IMR-90 (cell line): ENCODE data around the gene CNST. TPM values are rescaled to one million over a fixed set of nuclear protein-coding genes. Genes with fewer than 3 reads are reported as not detected.

Source experiments
- ATAC-seq: fragments of 200-7000 bp; cut with Tn5 transposase; 2 replicates; pipeline ENCODE4 v1.9.1; 2020; ENCODE audit warnings: low read depth, mild to moderate bottlenecking, moderate library complexity
- BruUV-seq: library from RNA; stranded (reverse); fragments of 400-500 nt; replicated peaks from 2 replicates; lab custom pipeline; 2021; lab: Mats Ljungman, UMichigan
- CTCF ChIA-PET: fragments of 300-600 bp; formaldehyde crosslinking; extraction: SDS; loops from one replicate; lab custom pipeline; 2021; ENCODE audit warnings: antibody characterized with exemption; lab: Yijun Ruan, JAX
- POLR2A ChIA-PET: fragments of 300-600 bp; sonication (Branson Sonifier 250); formaldehyde crosslinking; loops from one replicate; lab custom pipeline; 2022; ENCODE audit warnings: antibody characterized with exemption; ENCODE audit not compliant: unreplicated experiment; lab: Charles Lee
- DNase-seq: peaks from one replicate; pipeline ENCODE4 v3.0.0; 2013
- H2AFZ ChIP-seq: replicated peaks from 2 replicates; pipeline ENCODE3; 2013; ENCODE audit warnings: low read length, mild to moderate bottlenecking; ENCODE audit not compliant: poor library complexity
- H2AK5ac ChIP-seq: 2 replicates; pipeline ENCODE4 v1.6.1; 2013; ENCODE audit warnings: low read depth, low read length, inconsistent platforms
- H2AK9ac ChIP-seq: replicated peaks from 2 replicates; pipeline ENCODE3; 2013; ENCODE audit warnings: mild to moderate bottlenecking, low read depth, low read length, moderate library complexity; ENCODE audit not compliant: poor library complexity
- H2BK120ac ChIP-seq: 2 replicates; pipeline ENCODE4 v1.6.1; 2013; ENCODE audit warnings: low read depth, low read length, inconsistent platforms
- H2BK15ac ChIP-seq: 3 replicates; pipeline ENCODE4 v1.6.1; 2013; ENCODE audit warnings: low read depth, low read length, inconsistent platforms
- H2BK20ac ChIP-seq: 2 replicates; pipeline ENCODE4 v1.6.1; 2013; ENCODE audit warnings: low read depth, mild to moderate bottlenecking, inconsistent platforms, low read length, moderate library complexity
- H2BK5ac ChIP-seq: 2 replicates; pipeline ENCODE4 v1.6.1; 2013; ENCODE audit warnings: mild to moderate bottlenecking, low read depth, low read length, inconsistent platforms; ENCODE audit not compliant: poor library complexity, severe bottlenecking
- H3K14ac ChIP-seq: replicated peaks from 2 replicates; pipeline ENCODE4 v1.6.1; 2013; ENCODE audit warnings: low read depth, low read length, inconsistent platforms
- H3K18ac ChIP-seq: 2 replicates; pipeline ENCODE4 v1.6.1; 2013; ENCODE audit warnings: low read depth, low read length, control low read depth
- H3K23ac ChIP-seq: 2 replicates; pipeline ENCODE4 v1.6.1; 2013; ENCODE audit warnings: low read depth, low read length, inconsistent platforms
- H3K27ac ChIP-seq: 2 replicates; pipeline ENCODE4 v1.5.1; 2013; ENCODE audit warnings: mild to moderate bottlenecking, control low read depth, low read length; ENCODE audit not compliant: insufficient read depth
- H3K27me3 ChIP-seq: 2 replicates; pipeline ENCODE4 v1.6.1; 2013; ENCODE audit warnings: low read length; ENCODE audit not compliant: control insufficient read depth, insufficient read depth
- H3K36me3 ChIP-seq: 2 replicates; pipeline ENCODE4 v1.6.1; 2013; ENCODE audit warnings: low read length, mixed read lengths; ENCODE audit not compliant: control insufficient read depth, insufficient read depth
- H3K4ac ChIP-seq: 2 replicates; pipeline ENCODE4 v1.6.1; 2013; ENCODE audit warnings: low read depth, low read length, inconsistent platforms
- H3K4me1 ChIP-seq: 2 replicates; pipeline ENCODE4 v1.6.1; 2013; ENCODE audit warnings: low read length, mixed read lengths; ENCODE audit not compliant: control insufficient read depth, insufficient read depth
- H3K4me2 ChIP-seq: 2 replicates; pipeline ENCODE4 v1.6.1; 2013; ENCODE audit warnings: low read depth, mild to moderate bottlenecking, control low read depth, low read length, moderate library complexity
- H3K4me3 ChIP-seq: 2 replicates; pipeline ENCODE4 v1.5.1; 2013; ENCODE audit warnings: low read depth, mild to moderate bottlenecking, control low read depth, low read length, moderate library complexity; ENCODE audit not compliant: insufficient read depth
- H3K56ac ChIP-seq: 2 replicates; pipeline ENCODE4 v1.6.1; 2013; ENCODE audit warnings: low read length, inconsistent platforms; ENCODE audit not compliant: insufficient read depth; ENCODE audit errors: extremely low read depth
- H3K79me1 ChIP-seq, 2 experiments: 2 replicates each; pipeline ENCODE4 v1.6.1; 2013; ENCODE audit warnings: low read length in 2 of 2, inconsistent platforms in 1 of 2, low read depth in 1 of 2
- H3K9ac ChIP-seq: 2 replicates; pipeline ENCODE4 v1.6.1; 2013; ENCODE audit warnings: low read depth, low read length, control low read depth
- H3K9me1 ChIP-seq: 2 replicates; pipeline ENCODE4 v1.6.1; 2013; ENCODE audit warnings: low read length, inconsistent platforms; ENCODE audit not compliant: insufficient read depth
- H3K9me3 ChIP-seq: 2 replicates; pipeline ENCODE4 v1.6.1; 2013; ENCODE audit warnings: low read length; ENCODE audit not compliant: control insufficient read depth, insufficient read depth
- H4K20me1 ChIP-seq: 2 replicates; pipeline ENCODE4 v1.6.1; 2013; ENCODE audit warnings: low read length, inconsistent platforms; ENCODE audit not compliant: insufficient read depth
- H4K5ac ChIP-seq: 2 replicates; pipeline ENCODE4 v1.6.1; 2013; ENCODE audit warnings: mild to moderate bottlenecking, low read depth, low read length, control low read depth
- H4K8ac ChIP-seq, 2 experiments: 2 replicates each; pipeline ENCODE4 v1.6.1; 2013; ENCODE audit warnings: low read depth in 2 of 2, low read length in 2 of 2, control low read depth in 1 of 2, inconsistent platforms in 1 of 2
- H4K91ac ChIP-seq: 2 replicates; pipeline ENCODE4 v1.6.1; 2013; ENCODE audit warnings: low read depth, low read length, inconsistent platforms; ENCODE audit not compliant: insufficient read depth
- CEBPB ChIP-seq: IDR thresholded peaks from 2 replicates; pipeline ENCODE4 v1.6.1; 2012; ENCODE audit warnings: low read depth, low read length, improper control_type of control experiment
- CHD1 ChIP-seq: IDR thresholded peaks from 2 replicates; pipeline ENCODE4 v1.6.1; 2012; ENCODE audit warnings: low read depth, low read length, improper control_type of control experiment
- CTCF ChIP-seq: conservative IDR thresholded peaks from 2 replicates; pipeline ENCODE4 v1.5.1; 2012; ENCODE audit warnings: mild to moderate bottlenecking, low read depth, low read length, improper control_type of control experiment
- MAFK ChIP-seq: IDR thresholded peaks from 2 replicates; pipeline ENCODE4 v1.6.1; 2012; ENCODE audit warnings: low read depth, low read length, improper control_type of control experiment
- MAZ ChIP-seq: IDR thresholded peaks from 2 replicates; pipeline ENCODE4 v1.6.1; 2012; ENCODE audit warnings: low read depth, mild to moderate bottlenecking, low read length, improper control_type of control experiment, moderate library complexity, borderline replicate concordance
- MXI1 ChIP-seq: IDR thresholded peaks from 2 replicates; pipeline ENCODE4 v1.6.1; 2012; ENCODE audit warnings: low read depth, mild to moderate bottlenecking, low read length, moderate library complexity, borderline replicate concordance
- RAD21 ChIP-seq: IDR thresholded peaks from 2 replicates; pipeline ENCODE4 v1.6.1; 2012; ENCODE audit warnings: low read length, improper control_type of control experiment
- RCOR1 ChIP-seq: IDR thresholded peaks from 2 replicates; pipeline ENCODE4 v1.6.1; 2012; ENCODE audit warnings: mild to moderate bottlenecking, low read length, improper control_type of control experiment; ENCODE audit not compliant: insufficient replicate concordance
- RFX5 ChIP-seq: IDR thresholded peaks from 2 replicates; pipeline ENCODE4 v1.8.0; 2012; ENCODE audit warnings: low read depth, mild to moderate bottlenecking, low read length, moderate library complexity
- SMC3 ChIP-seq: fragments of 150-350 bp; IDR thresholded peaks from 2 replicates; pipeline ENCODE4 v1.6.1; 2016; ENCODE audit warnings: low read depth, mild to moderate bottlenecking, antibody characterized with exemption, low read length, moderate library complexity
- USF2 ChIP-seq: fragments of 150-350 bp; IDR thresholded peaks from 2 replicates; pipeline ENCODE4 v1.6.1; 2017; ENCODE audit warnings: mild to moderate bottlenecking, antibody characterized with exemption, low read length, low read depth
- dilution Hi-C: fragments of 300-500 bp; cut with HindIII; formaldehyde crosslinking; loops from one replicate; pipeline ENCODE4 v1.14.3; 2018; ENCODE audit warnings: low sequenced_read_pairs; ENCODE audit not compliant: unreplicated experiment
- in situ Hi-C: fragments of 300-500 bp; cut with MboI; formaldehyde crosslinking; loops from 3 replicates; pipeline ENCODE4 v1.14.3; 2019; ENCODE audit warnings: low sequenced_read_pairs, inconsistent platforms, mixed read lengths
- intact Hi-C: fragments of 100-400 bp; cut with micrococcal nuclease; formaldehyde crosslinking; loops from 2 replicates; pipeline ENCODE4 v1.10.0; 2022
- polyA plus RNA-seq, 3 experiments: library from polyadenylated mRNA; depleted of rRNA; stranded (reverse); fragments of >200 nt; gene quantifications; 2 replicates each; pipeline ENCODE4 v1.2.3, GENCODE V29; 2012; ENCODE audit warnings: low replicate concordance in 1 of 3
- total RNA-seq: library from RNA; depleted of rRNA; stranded (reverse); fragments of >200 nt; gene quantifications from 2 replicates; pipeline ENCODE4 v1.2.3, GENCODE V29; 2012
- TF ChIP-seq, protein P1 (sequence below): fragments of 150-350 bp; IDR thresholded peaks from 2 replicates; pipeline ENCODE4 v1.6.1; 2016; ENCODE audit warnings: low read depth, mild to moderate bottlenecking, low read length, moderate library complexity, borderline replicate concordance

Gene CNST
- total and polyA plus RNA-seq, 2 of the 4 experiments (the other 2 are of a cell fraction), result 15.4 to 25.5 TPM

- no TSS peak for BruUV-seq
- H2AK9ac ChIP-seq, result no peak overlapping the region
- H3K14ac ChIP-seq, result peak overlapping the region; percentile 84
- no peak overlapping the region for H3K56ac ChIP-seq
- peak overlapping the region; percentile 92 for H3K23ac ChIP-seq
- H3K36me3 ChIP-seq, result peaks cover 4% of the 10 kb centered on the region
- H2BK120ac ChIP-seq, result peak overlapping the region; percentile 81
- CTCF ChIA-PET, result no interaction called here
- no peak overlapping the region; the same call in 1 of the 2 replicates for H3K18ac ChIP-seq
- H2BK15ac ChIP-seq, result peak overlapping the region; percentile 97; the same call in 2 of the 3 replicates
- H3K9me1 ChIP-seq, result peaks cover 12% of the 10 kb centered on the region
- peaks cover 13% of the 10 kb centered on the region for H3K4me1 ChIP-seq
- H3K4me3 ChIP-seq, result no peak overlapping the region
- peaks cover 2% of the 10 kb centered on the region; the same call in 1 of the 2 replicates for H3K9me3 ChIP-seq
- peak overlapping the region; percentile 7; the same call in 1 of the 2 replicates for H2AK5ac ChIP-seq
- peak overlapping the region; percentile 76; the same call in 1 of the 2 replicates for H4K91ac ChIP-seq
- TF ChIP-seq MXI1, result no peak
- no peak for TF ChIP-seq MAFK
- no peak for TF ChIP-seq SMC3
- no peak for TF ChIP-seq CHD1
- TF ChIP-seq, protein P1, sequence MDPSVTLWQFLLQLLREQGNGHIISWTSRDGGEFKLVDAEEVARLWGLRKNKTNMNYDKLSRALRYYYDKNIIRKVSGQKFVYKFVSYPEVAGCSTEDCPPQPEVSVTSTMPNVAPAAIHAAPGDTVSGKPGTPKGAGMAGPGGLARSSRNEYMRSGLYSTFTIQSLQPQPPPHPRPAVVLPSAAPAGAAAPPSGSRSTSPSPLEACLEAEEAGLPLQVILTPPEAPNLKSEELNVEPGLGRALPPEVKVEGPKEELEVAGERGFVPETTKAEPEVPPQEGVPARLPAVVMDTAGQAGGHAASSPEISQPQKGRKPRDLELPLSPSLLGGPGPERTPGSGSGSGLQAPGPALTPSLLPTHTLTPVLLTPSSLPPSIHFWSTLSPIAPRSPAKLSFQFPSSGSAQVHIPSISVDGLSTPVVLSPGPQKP, result no peak
- TF ChIP-seq USF2, result no peak
- TF ChIP-seq CEBPB, result no peak
- no peak for TF ChIP-seq RFX5
- no peak for TF ChIP-seq CTCF
- no peak for TF ChIP-seq RCOR1
- TF ChIP-seq MAZ, result no peak
- no peak for TF ChIP-seq RAD21
- ATAC-seq, result no peak
- no peak for DNase-seq
- in situ Hi-C loops, result no loop called here
- H4K8ac ChIP-seq, result peak overlapping the region in 1 of 2 experiments; percentile 88; a peak in 2 of 4 replicates
- H3K27ac ChIP-seq, result no peak overlapping the region
- dilution Hi-C loops, result no loop called here
- peaks cover 14 to 50% of the 10 kb centered on the region in 2 experiments for H3K79me1 ChIP-seq
- no peak overlapping the region for H3K4me2 ChIP-seq
- no peaks in the 10 kb centered on the region for H4K20me1 ChIP-seq
- peak overlapping the region; percentile 96 for H2BK20ac ChIP-seq
- no peaks in the 10 kb centered on the region for H3K27me3 ChIP-seq
- H3K9ac ChIP-seq, result no peak overlapping the region
- H2AFZ ChIP-seq, result no peak overlapping the region
- peak overlapping the region; percentile 74 for H2BK5ac ChIP-seq
- peak overlapping the region; percentile 96; the same call in 1 of the 2 replicates for H3K4ac ChIP-seq
- intact Hi-C loops, result no loop called here
- POLR2A ChIA-PET, result interaction anchor here (0.6 kb wide), 1 partner anchor 32 kb away, joined by 3 read pairs; no protein-coding TSS in a partner anchor
- peak overlapping the region; percentile 55; the same call in 1 of the 2 replicates for H4K5ac ChIP-seq
Measured at GRCh38 chr1:246591047-246591446, 24.8 kb downstream of the CNST start.
